Medulla oblongata (tissue), 1 donor: ENCODE data around the gene CDR2L.
"Not testable (repeated sequence)": the region's sequence is repeated elsewhere in the genome, so short reads cannot be mapped to it uniquely, and the experiment has no call there.

Experiments used
- DNase-seq: peaks from one replicate; pipeline ENCODE4 v3.0.0-alpha.2; 2015; ENCODE audit errors: extremely low spot score

CDR2L gene

GRCh38 chr17:75041656-75042280, 54.3 kb downstream of the CDR2L start:
- DNase-seq = no peak

DNA sequence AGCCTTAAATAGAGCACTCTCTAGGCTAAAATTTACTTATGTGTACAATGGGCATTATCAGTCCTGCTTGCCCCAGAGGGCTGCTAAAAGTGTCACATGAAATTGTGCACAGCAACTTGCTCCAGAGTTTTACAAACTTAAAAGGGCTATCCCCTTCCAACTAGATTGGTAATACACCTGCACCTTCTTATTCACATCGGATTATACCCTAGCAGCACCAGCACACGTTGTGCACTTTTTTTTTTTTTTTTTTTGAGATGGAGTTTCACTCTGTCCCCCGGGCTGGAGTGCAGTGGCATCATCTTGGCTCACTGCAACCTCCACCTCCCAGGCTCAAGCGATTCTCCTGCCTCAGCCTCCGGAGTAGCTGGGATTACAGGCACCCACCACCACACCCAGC, 56.4 kb downstream of the CDR2L start:
- not testable (repeated sequence) for DNase-seq

GRCh38 chr17:75044716-75045115, 57.3 kb downstream of the CDR2L start:
- no peak for DNase-seq

- not testable (repeated sequence) for DNase-seq
Measured at GRCh38 chr17:75045946-75046406, 58.5 kb downstream of the CDR2L start.

DNA sequence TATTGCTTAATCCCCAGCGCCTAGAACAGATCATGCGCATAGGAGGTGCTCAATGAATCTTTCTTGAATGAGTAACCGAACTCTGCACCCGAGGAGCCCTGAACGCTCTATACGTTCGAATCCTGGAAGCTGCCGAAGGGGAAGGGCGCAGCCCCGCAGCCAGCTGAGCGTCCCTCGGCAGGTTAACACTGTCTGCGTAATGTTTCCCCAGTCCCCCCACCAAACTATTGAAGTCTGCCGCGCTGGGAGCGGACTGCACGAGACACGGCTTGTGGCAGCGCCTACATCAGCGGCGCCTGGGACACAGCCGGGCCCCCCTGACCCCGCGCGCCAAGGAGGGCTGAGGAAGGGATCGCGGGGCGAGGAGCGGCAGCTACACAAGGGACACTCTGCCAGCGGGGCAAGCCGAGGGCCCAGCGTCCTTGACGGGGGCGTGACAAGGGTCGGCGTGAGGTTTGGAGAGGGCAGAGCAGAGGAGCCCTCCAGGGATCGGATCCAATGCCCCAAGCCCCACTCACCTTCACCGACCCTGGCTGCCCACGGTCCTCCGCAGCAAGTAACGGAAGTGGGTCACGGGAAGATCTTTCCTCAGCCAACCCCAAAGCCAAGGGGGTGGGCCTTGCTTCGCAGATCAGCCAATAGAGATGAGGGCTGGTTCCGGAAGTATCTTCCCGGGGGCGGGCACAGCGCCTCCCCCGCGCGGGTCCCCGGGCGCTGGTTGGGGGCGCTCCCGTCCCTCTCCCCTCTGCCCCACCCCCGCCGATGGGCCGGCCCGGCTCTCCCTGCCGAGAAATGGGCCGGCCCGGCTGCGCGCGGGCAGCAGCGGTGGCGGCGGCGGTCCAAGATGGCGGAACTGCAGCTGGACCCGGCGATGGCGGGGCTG, 59.2 kb downstream of the CDR2L start, which contains the start of the genes ATP5PD and KCTD2:
ATP5PD (minus strand) TSS at position 563 of the 883 bp plus-strand sequence. CDS start 4,319 bp downstream, outside the sequence.
KCTD2 (plus strand) TSS at position 819 of the 883 bp plus-strand sequence; CDS start at position 845, 26 bp downstream.
- peak; percentile 98 for DNase-seq

DNA sequence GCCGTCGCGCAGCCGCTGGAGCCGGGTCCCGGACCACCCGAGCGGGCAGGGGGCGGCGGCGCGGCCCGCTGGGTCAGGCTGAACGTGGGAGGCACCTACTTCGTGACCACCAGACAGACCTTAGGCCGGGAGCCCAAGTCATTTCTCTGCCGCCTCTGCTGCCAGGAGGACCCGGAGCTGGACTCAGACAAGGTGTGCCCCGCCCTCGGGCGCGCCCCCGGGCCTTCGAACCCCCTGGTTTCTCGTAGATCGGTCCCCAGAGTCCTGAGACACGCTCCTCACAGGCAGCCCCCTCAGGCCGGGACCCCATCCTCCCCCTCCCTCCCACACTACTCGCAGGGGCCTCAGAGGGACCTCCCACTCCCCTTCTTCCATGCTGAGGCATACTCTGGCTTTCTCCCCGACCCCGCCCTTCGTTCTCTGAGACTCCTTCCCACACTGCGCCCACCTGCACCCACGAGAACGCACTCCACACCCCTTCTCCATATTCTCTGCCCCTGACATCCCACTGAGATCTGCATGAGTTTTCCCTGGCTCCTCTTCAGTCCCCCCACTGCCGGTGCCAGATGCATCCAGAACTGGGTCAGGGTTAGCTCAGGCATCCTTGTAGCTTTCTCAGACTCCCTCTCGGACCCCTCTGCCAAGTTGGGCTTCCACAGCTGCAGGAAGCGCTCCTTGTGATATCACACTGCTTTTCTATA, 60.1 kb downstream of the CDR2L start:
- peak; percentile 30 for DNase-seq

- DNase-seq = peak; percentile 50
Measured at GRCh38 chr17:75048249-75048878, 60.9 kb downstream of the CDR2L start.

GRCh38 chr17:75049057-75049456, 61.6 kb downstream of the CDR2L start:
- DNase-seq = no peak

DNA sequence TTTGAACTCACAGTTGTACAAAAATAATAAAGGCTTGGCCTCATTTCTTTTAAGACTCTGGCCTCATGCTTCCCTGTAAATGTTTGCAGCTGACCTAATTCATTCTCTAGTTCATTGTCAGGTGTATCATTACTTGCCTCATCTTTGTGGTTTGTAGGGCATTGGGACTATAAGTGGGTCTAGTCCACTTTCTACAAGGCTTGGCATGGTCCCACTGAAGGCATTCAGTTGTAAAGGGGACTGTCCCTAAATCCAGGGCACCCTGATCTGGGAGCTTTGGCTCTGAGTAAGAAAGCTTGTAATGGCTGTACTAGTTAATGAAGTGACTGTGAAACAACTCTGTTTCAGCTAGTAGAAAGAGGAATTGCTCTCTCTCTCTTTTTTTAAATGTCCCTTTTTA, 62.3 kb downstream of the CDR2L start:
- no peak for DNase-seq

- DNase-seq = no peak
Measured at GRCh38 chr17:75051941-75052340, 64.5 kb downstream of the CDR2L start.
